Central memory CD8-positive, alpha-beta T cell (primary cell): ENCODE results near the gene ABHD12.
"Not testable (repeated sequence)": the region's sequence is repeated elsewhere in the genome, so short reads cannot be mapped to it uniquely, and the experiment has no call there.

Experiments
- ATAC-seq: fragments of 150-1000 bp; cut with Tn5 transposase; replicated peaks from 2 replicates; pipeline ENCODE4 v1.10.0; 2022; ENCODE audit warnings: mild to moderate bottlenecking, moderate FRiP score, moderate number of reproducible peaks; ENCODE audit not compliant: poor library complexity, severe bottlenecking; ENCODE audit errors: extremely low read depth
- DNase-seq, 2 donors: peaks; one replicate each; pipeline ENCODE4 v3.0.0; 2021; ENCODE audit warnings: low spot score in 2 of 2
- H3K27ac Mint-ChIP-seq: one replicate; pipeline ENCODE4 v1.8.0; 2022; ENCODE audit warnings: low read depth, mild to moderate bottlenecking, moderate library complexity, mixed read lengths
- H3K27me3 Mint-ChIP-seq: one replicate; pipeline ENCODE4 v1.8.0; 2022; ENCODE audit warnings: mixed read lengths
- H3K36me3 Mint-ChIP-seq: one replicate; pipeline ENCODE4 v1.8.0; 2022; ENCODE audit warnings: mild to moderate bottlenecking, moderate library complexity, mixed read lengths; ENCODE audit not compliant: insufficient read depth
- H3K4me1 Mint-ChIP-seq: one replicate; pipeline ENCODE4 v1.8.0; 2022; ENCODE audit warnings: mixed read lengths
- H3K4me3 Mint-ChIP-seq: one replicate; pipeline ENCODE4 v1.8.0; 2022; ENCODE audit warnings: mild to moderate bottlenecking, moderate library complexity, mixed read lengths
- H3K9me3 Mint-ChIP-seq: one replicate; pipeline ENCODE4 v1.8.0; 2022; ENCODE audit warnings: mixed read lengths

ABHD12 gene

GRCh38 chr20:25341716-25342680, 48.6 kb downstream of the ABHD12 start:
- Mint-ChIP-seq H3K4me1 (peaks cover 61% of the 10 kb centered on the region), H3K36me3 (peaks cover 6% of the 10 kb centered on the region), H3K27ac (no peak overlapping the region), H3K4me3 (no peak overlapping the region), H3K27me3 (no peaks in the 10 kb centered on the region), H3K9me3 (no peaks in the 10 kb centered on the region)
- no peak for DNase-seq
- no peak for ATAC-seq

- peaks cover 6% of the 10 kb centered on the region for H3K36me3 Mint-ChIP-seq
- H3K4me3 Mint-ChIP-seq = no peak overlapping the region
- no peak for DNase-seq
- H3K27ac Mint-ChIP-seq = peak overlapping the region; percentile 41
- no peaks in the 10 kb centered on the region for H3K9me3 Mint-ChIP-seq
- no peak for ATAC-seq
- H3K27me3 Mint-ChIP-seq = no peaks in the 10 kb centered on the region
- peaks cover 46% of the 10 kb centered on the region for H3K4me1 Mint-ChIP-seq
Measured at GRCh38 chr20:25340380-25340779, 50.3 kb downstream of the ABHD12 start.

GRCh38 chr20:25339608-25340007, 51.0 kb downstream of the ABHD12 start:
- Mint-ChIP-seq H3K9me3 (no peaks in the 10 kb centered on the region), H3K36me3 (peaks cover 6% of the 10 kb centered on the region), H3K27me3 (no peaks in the 10 kb centered on the region), H3K4me1 (peaks cover 41% of the 10 kb centered on the region), H3K4me3 (no peak overlapping the region), H3K27ac (no peak overlapping the region)
- no peak for ATAC-seq
- no peak for DNase-seq

- H3K4me3 Mint-ChIP-seq = no peak overlapping the region
- no peak for ATAC-seq
- peaks cover 6% of the 10 kb centered on the region for H3K36me3 Mint-ChIP-seq
- H3K27me3 Mint-ChIP-seq = no peaks in the 10 kb centered on the region
- no peak for DNase-seq
- H3K4me1 Mint-ChIP-seq = peaks cover 32% of the 10 kb centered on the region
- H3K27ac Mint-ChIP-seq = no peak overlapping the region
- H3K9me3 Mint-ChIP-seq = no peaks in the 10 kb centered on the region
Measured at GRCh38 chr20:25338112-25339023, 52.3 kb downstream of the ABHD12 start.

- no peak overlapping the region for H3K4me3 Mint-ChIP-seq
- H3K9me3 Mint-ChIP-seq = no peaks in the 10 kb centered on the region
- no peaks in the 10 kb centered on the region for H3K27me3 Mint-ChIP-seq
- peaks cover 8% of the 10 kb centered on the region for H3K36me3 Mint-ChIP-seq
- no peak overlapping the region for H3K27ac Mint-ChIP-seq
- peaks cover 25% of the 10 kb centered on the region for H3K4me1 Mint-ChIP-seq
- DNase-seq (no peak), ATAC-seq (no peak)
Measured at GRCh38 chr20:25336561-25337422, 53.8 kb downstream of the ABHD12 start.

GRCh38 chr20:25334972-25335371, 55.7 kb downstream of the ABHD12 start:
- not testable (repeated sequence) for H3K27ac Mint-ChIP-seq, H3K9me3 Mint-ChIP-seq, ATAC-seq, H3K4me3 Mint-ChIP-seq, DNase-seq, H3K27me3 Mint-ChIP-seq, H3K36me3 Mint-ChIP-seq
- H3K4me1 Mint-ChIP-seq = peaks cover 24% of the 10 kb centered on the region

GRCh38 chr20:25328954-25329498, 61.6 kb downstream of the ABHD12 start:
- DNase-seq = no peak
- no peaks in the 10 kb centered on the region for H3K27me3 Mint-ChIP-seq
- no peak overlapping the region for H3K4me3 Mint-ChIP-seq
- peak overlapping the region; percentile 71 for H3K27ac Mint-ChIP-seq
- H3K4me1 Mint-ChIP-seq = peaks cover 25% of the 10 kb centered on the region
- no peaks in the 10 kb centered on the region for H3K9me3 Mint-ChIP-seq
- ATAC-seq = no peak
- peaks cover 4% of the 10 kb centered on the region for H3K36me3 Mint-ChIP-seq

- ATAC-seq (no peak), DNase-seq (no peak)
- Mint-ChIP-seq H3K27ac (no peak overlapping the region), H3K4me1 (peaks cover 36% of the 10 kb centered on the region), H3K27me3 (no peaks in the 10 kb centered on the region), H3K36me3 (peaks cover 4% of the 10 kb centered on the region), H3K4me3 (no peak overlapping the region), H3K9me3 (no peaks in the 10 kb centered on the region)
Measured at GRCh38 chr20:25327521-25328235, 63.0 kb downstream of the ABHD12 start.

- ATAC-seq = no peak
- Mint-ChIP-seq H3K36me3 (peaks cover 9% of the 10 kb centered on the region), H3K4me3 (no peak overlapping the region), H3K27me3 (no peaks in the 10 kb centered on the region), H3K4me1 (peaks cover 37% of the 10 kb centered on the region), H3K27ac (no peak overlapping the region), H3K9me3 (no peaks in the 10 kb centered on the region)
- DNase-seq = no peak
Measured at GRCh38 chr20:25325997-25326396, 64.6 kb downstream of the ABHD12 start.

GRCh38 chr20:25325073-25325472, 65.6 kb downstream of the ABHD12 start:
- Mint-ChIP-seq H3K9me3 (no peaks in the 10 kb centered on the region), H3K27ac (no peak overlapping the region), H3K36me3 (peaks cover 10% of the 10 kb centered on the region), H3K4me3 (no peak overlapping the region), H3K4me1 (peaks cover 30% of the 10 kb centered on the region), H3K27me3 (no peaks in the 10 kb centered on the region)
- ATAC-seq (no peak), DNase-seq (no peak)

GRCh38 chr20:25324412-25324811, 66.2 kb downstream of the ABHD12 start:
- H3K9me3 Mint-ChIP-seq = no peaks in the 10 kb centered on the region
- DNase-seq (no peak), ATAC-seq (no peak)
- peaks cover 24% of the 10 kb centered on the region for H3K4me1 Mint-ChIP-seq
- H3K27ac Mint-ChIP-seq = peak overlapping the region; percentile 19
- H3K36me3 Mint-ChIP-seq = peaks cover 10% of the 10 kb centered on the region
- no peaks in the 10 kb centered on the region for H3K27me3 Mint-ChIP-seq
- no peak overlapping the region for H3K4me3 Mint-ChIP-seq
